ENCODE measurements around the gene CHST11.

The CHST11 gene

DNA sequence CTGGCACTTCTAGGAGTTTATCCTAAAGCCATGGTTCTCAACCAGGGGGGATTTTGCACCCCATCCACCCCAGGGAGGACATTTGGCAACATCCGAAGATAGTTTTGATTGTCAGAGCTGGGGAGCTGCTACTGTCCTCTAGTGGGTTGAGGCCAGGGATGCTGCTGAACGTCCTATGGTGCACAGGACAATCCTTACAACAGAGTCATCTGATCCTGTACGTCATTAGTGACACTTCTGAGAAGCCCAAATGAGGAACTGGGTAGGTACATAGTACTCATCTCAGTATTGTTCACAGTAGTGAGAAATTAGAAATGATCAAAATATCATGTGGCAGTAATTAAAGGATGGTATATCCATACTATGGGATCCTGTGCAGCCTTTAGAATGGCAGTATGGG is 185.1 kb downstream of the CHST11 start:
- no peaks in the 10 kb centered on the region for H3F3A ChIP-seq (ENCODE audit: insufficient read depth)
- no peak overlapping the region for H3K9ac ChIP-seq (ENCODE audit: low read length)
- no peaks in the 10 kb centered on the region for H3K27me3 ChIP-seq (ENCODE audit: low read length)
- peaks cover 10% of the 10 kb centered on the region; the same call in 1 of the 2 replicates for H3K9me3 ChIP-seq (ENCODE audit: insufficient read depth, low read length)
- no peak overlapping the region for H2AFZ ChIP-seq (ENCODE audit: low read depth, low read length, severe bottlenecking)
- no peak overlapping the region for H3K27ac ChIP-seq (ENCODE audit: low read depth, low read length)
- no peaks in the 10 kb centered on the region for H4K20me1 ChIP-seq (ENCODE audit: low read depth, low read length)
- TF ChIP-seq, protein P1, sequence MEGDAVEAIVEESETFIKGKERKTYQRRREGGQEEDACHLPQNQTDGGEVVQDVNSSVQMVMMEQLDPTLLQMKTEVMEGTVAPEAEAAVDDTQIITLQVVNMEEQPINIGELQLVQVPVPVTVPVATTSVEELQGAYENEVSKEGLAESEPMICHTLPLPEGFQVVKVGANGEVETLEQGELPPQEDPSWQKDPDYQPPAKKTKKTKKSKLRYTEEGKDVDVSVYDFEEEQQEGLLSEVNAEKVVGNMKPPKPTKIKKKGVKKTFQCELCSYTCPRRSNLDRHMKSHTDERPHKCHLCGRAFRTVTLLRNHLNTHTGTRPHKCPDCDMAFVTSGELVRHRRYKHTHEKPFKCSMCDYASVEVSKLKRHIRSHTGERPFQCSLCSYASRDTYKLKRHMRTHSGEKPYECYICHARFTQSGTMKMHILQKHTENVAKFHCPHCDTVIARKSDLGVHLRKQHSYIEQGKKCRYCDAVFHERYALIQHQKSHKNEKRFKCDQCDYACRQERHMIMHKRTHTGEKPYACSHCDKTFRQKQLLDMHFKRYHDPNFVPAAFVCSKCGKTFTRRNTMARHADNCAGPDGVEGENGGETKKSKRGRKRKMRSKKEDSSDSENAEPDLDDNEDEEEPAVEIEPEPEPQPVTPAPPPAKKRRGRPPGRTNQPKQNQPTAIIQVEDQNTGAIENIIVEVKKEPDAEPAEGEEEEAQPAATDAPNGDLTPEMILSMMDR (IDR thresholded peaks at IDR 0.05; ENCODE audit: insufficient read depth, low read length, poor library complexity, severe bottlenecking): no peak
- no peak for TF ChIP-seq EZH2phosphoT487 (conservative IDR thresholded peaks at IDR 0.05; ENCODE audit: low read length)
- H3K9me2 ChIP-seq (replicated peaks; ENCODE audit: insufficient read depth, low read length): no peaks in the 10 kb centered on the region
- no peak overlapping the region for H3K4me3 ChIP-seq (ENCODE audit: insufficient read depth, low read length, poor library complexity, severe bottlenecking)
- H3K36me3 ChIP-seq (ENCODE audit: low read length): no peaks in the 10 kb centered on the region
- no peak overlapping the region for H3K4me2 ChIP-seq (ENCODE audit: low read depth, low read length, poor library complexity, severe bottlenecking)
- no peaks in the 10 kb centered on the region for H3K79me2 ChIP-seq (ENCODE audit: insufficient read depth, low read length)

DNA sequence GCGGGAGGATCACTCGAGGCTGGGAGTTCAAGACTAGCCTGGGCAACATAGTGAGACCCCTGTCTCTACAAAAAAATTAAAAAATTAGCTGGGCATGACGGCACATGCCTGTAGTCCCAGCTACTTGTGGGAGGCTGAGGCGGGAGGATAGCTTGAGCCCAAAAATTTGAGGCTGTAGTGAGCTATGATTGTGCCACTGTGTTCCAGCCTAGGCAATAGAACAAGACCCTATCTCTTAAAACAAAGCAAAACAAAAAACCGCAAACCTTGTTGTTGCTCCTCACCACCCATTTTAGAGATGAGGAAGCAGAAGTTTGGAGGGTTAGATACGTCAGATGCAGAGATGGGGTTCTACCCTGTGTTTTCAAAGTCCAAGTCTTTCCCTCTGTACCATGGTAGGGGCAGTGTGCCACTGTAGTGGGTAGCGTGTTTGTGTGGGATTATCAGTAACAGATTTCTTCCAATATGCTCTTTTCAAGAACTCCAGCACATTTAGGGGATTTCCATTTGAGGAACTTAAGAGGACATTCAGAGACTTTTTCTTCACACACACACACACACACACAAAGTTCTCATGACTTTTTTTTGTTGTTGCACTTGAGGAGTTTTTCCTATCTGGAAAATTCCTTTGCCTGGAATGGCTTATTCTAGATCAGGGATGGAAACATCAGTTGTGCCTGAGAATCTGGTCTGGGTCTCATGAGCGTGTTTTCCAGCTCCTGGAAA is 186.5 kb downstream of the CHST11 start:
- no peaks in the 10 kb centered on the region for H3F3A ChIP-seq (ENCODE audit: insufficient read depth)
- H3K9ac ChIP-seq (ENCODE audit: low read length): no peak overlapping the region
- H3K27ac ChIP-seq (ENCODE audit: low read depth, low read length): no peak overlapping the region
- H3K27me3 ChIP-seq (ENCODE audit: low read length): no peaks in the 10 kb centered on the region
- H3K36me3 ChIP-seq (ENCODE audit: low read length): no peaks in the 10 kb centered on the region
- no peak for TF ChIP-seq EZH2phosphoT487 (conservative IDR thresholded peaks at IDR 0.05; ENCODE audit: low read length)
- TF ChIP-seq, protein P1 (IDR thresholded peaks at IDR 0.05; ENCODE audit: insufficient read depth, low read length, poor library complexity, severe bottlenecking): no peak
- no peak overlapping the region for H3K4me2 ChIP-seq (ENCODE audit: low read depth, low read length, poor library complexity, severe bottlenecking)
- no peaks in the 10 kb centered on the region for H3K9me2 ChIP-seq (replicated peaks; ENCODE audit: insufficient read depth, low read length)
- no peak overlapping the region for H2AFZ ChIP-seq (ENCODE audit: low read depth, low read length, severe bottlenecking)
- H3K79me2 ChIP-seq (ENCODE audit: insufficient read depth, low read length): no peaks in the 10 kb centered on the region
- H3K4me3 ChIP-seq (ENCODE audit: insufficient read depth, low read length, poor library complexity, severe bottlenecking): no peak overlapping the region
- H3K9me3 ChIP-seq (ENCODE audit: insufficient read depth, low read length): peaks cover 10% of the 10 kb centered on the region; the same call in 1 of the 2 replicates
- H4K20me1 ChIP-seq (ENCODE audit: low read depth, low read length): no peaks in the 10 kb centered on the region

DNA sequence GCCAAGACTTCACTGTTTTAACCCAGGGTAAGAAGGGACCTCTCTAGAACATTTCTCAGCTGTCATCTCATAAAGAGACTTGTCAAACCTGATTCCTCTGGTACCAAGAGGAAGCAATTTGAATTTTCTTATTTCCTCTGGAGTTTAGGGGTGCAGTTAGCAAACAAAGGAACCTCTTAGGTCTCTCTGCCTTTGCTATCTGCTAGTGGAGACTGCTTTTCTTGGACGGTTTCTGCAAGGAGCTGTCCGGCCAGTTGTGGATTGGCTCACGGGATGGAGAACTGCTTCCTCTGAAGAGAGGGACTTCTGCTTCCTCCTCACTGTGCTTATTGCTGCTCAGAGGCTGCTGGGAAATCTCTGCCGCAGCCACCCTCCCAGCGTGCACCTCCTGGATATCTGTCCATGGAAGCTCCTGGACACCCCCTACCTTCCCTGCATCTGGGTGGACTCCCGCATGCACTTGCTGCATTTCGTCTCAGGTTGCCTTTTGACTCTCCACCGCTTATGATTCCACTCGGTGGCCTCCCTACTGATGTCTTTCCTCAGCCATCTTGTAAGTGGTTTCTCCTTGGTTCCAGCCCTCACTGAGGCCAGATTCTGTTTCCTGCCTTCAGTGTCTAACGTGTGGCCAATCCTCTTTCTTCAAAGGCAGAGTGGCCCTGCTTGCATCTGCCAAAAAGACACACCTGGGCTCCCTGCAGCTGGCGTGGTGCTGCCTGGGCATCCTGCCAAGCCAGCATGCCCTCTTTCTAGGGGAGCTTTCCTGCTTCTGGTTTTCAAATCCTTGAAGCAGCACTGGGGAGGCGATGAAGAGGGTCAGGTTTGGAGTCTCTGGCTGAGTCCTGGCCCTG is 187.3 kb downstream of the CHST11 start:
- Histone ChIP-seq H3K9me3 (ENCODE audit: insufficient read depth, low read length) (peaks cover 10% of the 10 kb centered on the region; the same call in 1 of the 2 replicates), H3K4me3 (ENCODE audit: insufficient read depth, low read length, poor library complexity, severe bottlenecking) (no peak overlapping the region), H4K20me1 (ENCODE audit: low read depth, low read length) (no peaks in the 10 kb centered on the region), H2AFZ (ENCODE audit: low read depth, low read length, severe bottlenecking) (no peak overlapping the region), H3K27ac (ENCODE audit: low read depth, low read length) (no peak overlapping the region), H3K9ac (ENCODE audit: low read length) (no peak overlapping the region), H3K36me3 (ENCODE audit: low read length) (no peaks in the 10 kb centered on the region), H3F3A (ENCODE audit: insufficient read depth) (no peaks in the 10 kb centered on the region), H3K27me3 (ENCODE audit: low read length) (no peaks in the 10 kb centered on the region), H3K4me2 (ENCODE audit: low read depth, low read length, poor library complexity, severe bottlenecking) (no peak overlapping the region), H3K9me2 (replicated peaks; ENCODE audit: insufficient read depth, low read length) (no peaks in the 10 kb centered on the region), H3K79me2 (ENCODE audit: insufficient read depth, low read length) (no peaks in the 10 kb centered on the region)
- TF ChIP-seq, protein P1 (IDR thresholded peaks at IDR 0.05; ENCODE audit: insufficient read depth, low read length, poor library complexity, severe bottlenecking): no peak
- TF ChIP-seq EZH2phosphoT487 (conservative IDR thresholded peaks at IDR 0.05; ENCODE audit: low read length): no peak
